GM15510 (cell line): Measurements from ENCODE around the gene VWA2.

Experiments
- POLR2A ChIP-seq: IDR thresholded peaks from 3 replicates; pipeline ENCODE4 v1.6.1; 2011; ENCODE audit warnings: borderline replicate concordance; ENCODE audit not compliant: insufficient read length; ENCODE audit errors: extremely low read depth

The VWA2 gene

GRCh38 chr10:114328874-114329273 is 89.8 kb downstream of the VWA2 start:
- TF ChIP-seq POLR2A: no peak

- TF ChIP-seq POLR2A: no peak
These were observed 90.7 kb downstream of the VWA2 start for GRCh38 chr10:114329634-114330365.

- TF ChIP-seq POLR2A: no peak
These were observed 93.5 kb downstream of the VWA2 start for GRCh38 chr10:114332301-114333192.

- TF ChIP-seq POLR2A: no peak
These were observed 95.2 kb downstream of the VWA2 start for GRCh38 chr10:114334301-114334700.

- no peak for TF ChIP-seq POLR2A
These were observed 96.6 kb downstream of the VWA2 start for GRCh38 chr10:114335614-114336013.

GRCh38 chr10:114336823-114337509 is 97.9 kb downstream of the VWA2 start:
- TF ChIP-seq POLR2A: no peak

GRCh38 chr10:114337510-114338462 is 98.7 kb downstream of the VWA2 start:
- no peak for TF ChIP-seq POLR2A

GRCh38 chr10:114340816-114341215 is 101.8 kb downstream of the VWA2 start:
- TF ChIP-seq POLR2A: no peak
